ENCODE results near the gene KHK. TPM values are rescaled to one million over a fixed set of nuclear protein-coding genes. Genes with fewer than 3 reads are reported as not detected.

Gene KHK
- total and polyA plus RNA-seq, 2 donors from 2014 or later = 18.7 to 538 TPM

DNA sequence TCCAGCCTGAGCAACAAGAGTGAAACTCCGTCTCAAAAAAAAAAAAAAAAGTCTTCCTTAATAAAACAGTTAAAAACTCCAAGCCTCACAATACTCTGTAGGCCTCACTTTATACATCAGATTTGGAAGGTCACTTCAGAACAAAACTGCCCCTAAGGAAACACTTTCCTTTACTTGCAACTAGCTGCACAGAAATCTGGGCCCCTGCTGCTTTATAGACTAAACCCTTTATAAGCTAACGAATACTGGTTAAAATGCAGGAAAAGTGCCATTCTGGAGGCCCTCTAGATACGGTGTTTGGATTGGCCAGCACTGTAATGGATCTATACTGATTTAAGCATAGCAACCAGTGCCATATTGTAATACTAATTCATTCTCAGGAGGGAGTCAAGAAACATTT lies 38.5 kb downstream of the KHK start:
- FAIRE-seq (no peak), DNase-seq (no peak)
- TF ChIP-seq, protein P1, sequence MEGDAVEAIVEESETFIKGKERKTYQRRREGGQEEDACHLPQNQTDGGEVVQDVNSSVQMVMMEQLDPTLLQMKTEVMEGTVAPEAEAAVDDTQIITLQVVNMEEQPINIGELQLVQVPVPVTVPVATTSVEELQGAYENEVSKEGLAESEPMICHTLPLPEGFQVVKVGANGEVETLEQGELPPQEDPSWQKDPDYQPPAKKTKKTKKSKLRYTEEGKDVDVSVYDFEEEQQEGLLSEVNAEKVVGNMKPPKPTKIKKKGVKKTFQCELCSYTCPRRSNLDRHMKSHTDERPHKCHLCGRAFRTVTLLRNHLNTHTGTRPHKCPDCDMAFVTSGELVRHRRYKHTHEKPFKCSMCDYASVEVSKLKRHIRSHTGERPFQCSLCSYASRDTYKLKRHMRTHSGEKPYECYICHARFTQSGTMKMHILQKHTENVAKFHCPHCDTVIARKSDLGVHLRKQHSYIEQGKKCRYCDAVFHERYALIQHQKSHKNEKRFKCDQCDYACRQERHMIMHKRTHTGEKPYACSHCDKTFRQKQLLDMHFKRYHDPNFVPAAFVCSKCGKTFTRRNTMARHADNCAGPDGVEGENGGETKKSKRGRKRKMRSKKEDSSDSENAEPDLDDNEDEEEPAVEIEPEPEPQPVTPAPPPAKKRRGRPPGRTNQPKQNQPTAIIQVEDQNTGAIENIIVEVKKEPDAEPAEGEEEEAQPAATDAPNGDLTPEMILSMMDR (IDR thresholded peaks at IDR 0.05; ENCODE audit: borderline replicate concordance, extremely low read depth, insufficient read depth) = no peak
- peaks cover 0 to 6% (median 0%) of the 10 kb centered on the region in 3 donors for H3K4me1 ChIP-seq (ENCODE audit: control insufficient read depth in 2 of 3, insufficient read depth in 2 of 3, low read depth in 1 of 3, low read length in 3 of 3)
- H3K4me3 ChIP-seq (ENCODE audit: low read length in 3 of 3) = no peak overlapping the region
- no peak overlapping the region for H3K27ac ChIP-seq (ENCODE audit: low read depth in 2 of 2, low read length in 2 of 2)
- no peaks in the 10 kb centered on the region for H3K9me3 ChIP-seq (ENCODE audit: control insufficient read depth in 2 of 3, insufficient read depth in 1 of 3, low read length in 3 of 3)
- H3K27me3 ChIP-seq (ENCODE audit: control insufficient read depth, insufficient read depth, low read length) = no peaks in the 10 kb centered on the region
- no peaks in the 10 kb centered on the region for H3K36me3 ChIP-seq (ENCODE audit: control insufficient read depth in 2 of 3, insufficient read depth in 3 of 3, low read length in 3 of 3)
- no peak overlapping the region for H3K9ac ChIP-seq (ENCODE audit: low read length in 3 of 3)
- intact Hi-C loops (cut with DNase I) = no loop called here

DNA sequence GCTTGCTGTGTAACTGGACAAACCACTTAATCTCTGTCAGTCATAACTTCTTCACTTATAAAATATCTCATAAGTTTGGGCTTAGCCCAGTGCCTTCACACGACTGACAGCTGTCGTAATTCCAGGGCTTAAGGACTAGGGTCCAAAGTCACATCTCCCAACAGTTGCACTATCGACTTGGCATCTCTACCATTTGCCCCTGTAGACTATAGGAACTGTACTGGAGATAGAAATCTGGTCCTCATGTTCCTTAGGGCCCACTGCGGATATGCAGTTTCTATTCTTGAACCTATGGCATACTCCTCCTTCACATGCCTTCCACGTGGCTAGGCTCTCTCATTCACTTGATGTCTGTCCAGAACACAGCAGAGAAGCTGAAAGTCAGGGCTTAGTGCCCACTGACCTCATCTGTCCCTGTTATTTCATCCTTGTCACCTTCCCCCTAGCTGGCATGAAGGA lies 39.7 kb downstream of the KHK start:
- Histone ChIP-seq H3K4me1 (ENCODE audit: control insufficient read depth in 2 of 3, insufficient read depth in 2 of 3, low read depth in 1 of 3, low read length in 3 of 3) (peaks cover 0 to 6% (median 0%) of the 10 kb centered on the region in 3 donors), H3K27ac (ENCODE audit: low read depth in 2 of 2, low read length in 2 of 2) (no peak overlapping the region), H3K9me3 (ENCODE audit: control insufficient read depth in 2 of 3, insufficient read depth in 1 of 3, low read length in 3 of 3) (no peaks in the 10 kb centered on the region), H3K27me3 (ENCODE audit: control insufficient read depth, insufficient read depth, low read length) (no peaks in the 10 kb centered on the region), H3K4me3 (ENCODE audit: low read length in 3 of 3) (no peak overlapping the region), H3K36me3 (ENCODE audit: control insufficient read depth in 2 of 3, insufficient read depth in 3 of 3, low read length in 3 of 3) (peaks cover 0 to 7% (median 4%) of the 10 kb centered on the region in 3 donors), H3K9ac (ENCODE audit: low read length in 3 of 3) (no peak overlapping the region)
- FAIRE-seq = no peak
- intact Hi-C loops (cut with DNase I) = no loop called here
- no peak for DNase-seq
- TF ChIP-seq, protein P1 (IDR thresholded peaks at IDR 0.05; ENCODE audit: borderline replicate concordance, extremely low read depth, insufficient read depth) = no peak

DNA sequence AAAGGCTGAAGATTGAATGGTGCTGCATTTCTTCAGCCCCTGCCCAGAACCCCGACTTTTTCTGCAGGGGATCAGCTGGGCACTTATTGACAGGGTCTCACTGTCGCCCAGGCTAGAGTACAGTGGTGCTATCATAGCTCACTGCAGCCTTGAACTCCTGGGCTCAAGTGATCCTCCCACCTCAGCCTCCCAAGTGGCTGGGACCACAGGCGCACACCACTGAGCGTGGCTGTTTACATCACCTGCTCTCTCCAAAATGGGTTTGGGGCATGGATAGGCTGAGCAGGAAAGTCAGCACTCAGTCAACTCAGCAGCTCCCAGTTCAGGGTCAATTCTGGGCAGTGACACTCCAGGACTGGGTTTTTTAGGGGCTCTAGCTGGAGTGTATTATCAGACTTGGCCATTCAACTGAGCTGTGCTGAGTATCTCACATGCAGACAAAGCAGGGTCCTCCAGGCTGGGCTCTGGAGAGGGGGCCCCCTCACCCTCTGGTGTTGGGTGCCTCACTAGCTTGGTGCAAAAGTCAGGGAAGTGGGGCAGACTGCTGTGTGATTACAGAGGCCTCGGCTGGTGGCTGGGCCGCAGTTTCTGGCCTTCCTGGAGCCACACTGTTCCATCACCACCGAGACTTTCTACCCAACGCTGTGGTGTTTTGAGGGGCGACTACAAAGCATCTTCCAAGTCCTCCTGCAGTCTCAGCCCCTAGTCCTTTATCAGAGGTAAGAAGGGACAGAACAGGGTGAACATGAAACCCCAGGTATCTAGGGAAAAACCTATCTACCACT lies 41.5 kb downstream of the KHK start:
- Histone ChIP-seq H3K27me3 (ENCODE audit: control insufficient read depth, insufficient read depth, low read length) (no peaks in the 10 kb centered on the region), H3K9ac (ENCODE audit: low read length in 3 of 3) (no peak overlapping the region), H3K4me3 (ENCODE audit: low read length in 3 of 3) (no peak overlapping the region), H3K27ac (ENCODE audit: low read depth in 2 of 2, low read length in 2 of 2) (no peak overlapping the region), H3K9me3 (ENCODE audit: control insufficient read depth in 2 of 3, insufficient read depth in 1 of 3, low read length in 3 of 3) (no peaks in the 10 kb centered on the region), H3K4me1 (ENCODE audit: control insufficient read depth in 2 of 3, insufficient read depth in 2 of 3, low read depth in 1 of 3, low read length in 3 of 3) (peaks cover 0 to 9% (median under 1%) of the 10 kb centered on the region in 3 donors), H3K36me3 (ENCODE audit: control insufficient read depth in 2 of 3, insufficient read depth in 3 of 3, low read length in 3 of 3) (peaks cover 2 to 13% (median 6%) of the 10 kb centered on the region in 3 donors)
- FAIRE-seq = no peak
- intact Hi-C loops (cut with DNase I) = no loop called here
- TF ChIP-seq, protein P1 (IDR thresholded peaks at IDR 0.05; ENCODE audit: borderline replicate concordance, extremely low read depth, insufficient read depth) = no peak
- DNase-seq = peak in 1 of 5 donors; percentile 59
